Head of caudate nucleus (tissue), 42 donors: ENCODE measurements around the gene LDAH.

Experiments
- DNase-seq, 42 donors: peaks; one replicate each; pipeline versions ENCODE4 v3.0.0 to v3.0.0-alpha.2; 2020 to 2021; ENCODE audit warnings: mixed read lengths in 7 of 42
- intact Hi-C: fragments of 100-400 bp; cut with DNase I; formaldehyde crosslinking; loops from one replicate; pipeline ENCODE4 v1.15.0; 2022

LDAH gene

DNA sequence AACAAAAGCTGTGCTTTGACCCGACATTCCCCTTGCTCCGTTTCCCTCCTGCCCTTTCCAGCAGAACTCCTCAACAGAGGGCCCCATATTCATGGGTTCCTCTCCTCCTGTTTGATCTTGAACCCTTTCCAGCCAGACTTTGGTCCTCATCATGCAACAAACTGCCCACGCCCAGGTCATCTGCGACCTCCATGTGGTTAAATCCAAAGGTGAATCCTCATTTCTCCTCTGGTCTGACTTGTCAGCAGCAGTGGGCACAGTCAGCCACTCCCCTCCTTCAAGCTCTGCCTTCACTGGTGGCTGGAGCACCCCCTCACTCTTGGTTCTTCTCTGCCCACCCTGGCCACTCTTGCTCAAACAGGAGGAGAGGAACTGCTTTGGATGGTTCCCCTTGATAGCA, 174.7 kb downstream of the LDAH start:
- intact Hi-C loops, result loop anchor here (10.0 kb wide), 1 partner anchor 293 kb away; the partner anchor contains the start of gene PUM2
- DNase-seq, result no peak

- intact Hi-C loops, result loop anchor here (10.0 kb wide), 1 partner anchor 293 kb away; the partner anchor contains the start of gene PUM2
- DNase-seq, result no peak
Measured at GRCh38 chr2:20647738-20648137, 175.2 kb downstream of the LDAH start.

GRCh38 chr2:20647211-20647610, 175.7 kb downstream of the LDAH start:
- DNase-seq, result no peak
- intact Hi-C loops, result loop anchor here (10.0 kb wide), 1 partner anchor 292 kb away; the partner anchor contains the start of gene PUM2

DNA sequence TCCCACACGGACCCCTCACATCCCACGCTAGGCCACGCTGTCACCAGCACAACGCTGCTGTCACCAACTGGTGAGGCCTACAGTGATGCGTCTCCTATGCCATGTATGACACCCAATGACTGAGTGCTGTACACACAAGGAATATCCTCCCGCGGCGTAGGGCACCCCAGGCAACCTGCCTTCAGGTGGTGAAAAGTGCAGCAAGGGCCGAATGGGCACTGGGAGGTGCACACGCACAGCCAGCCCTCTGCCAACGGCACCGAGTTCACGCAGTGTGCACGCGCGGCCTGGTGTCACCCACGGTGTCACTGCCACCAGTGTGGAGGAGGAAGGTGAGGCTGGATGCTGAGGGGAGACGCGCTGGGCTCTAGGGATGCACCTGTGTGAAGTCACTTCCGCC, 176.5 kb downstream of the LDAH start:
- peak in 5 of 42 donors; percentile 26 to 50 (median 43) for DNase-seq
- intact Hi-C loops, result loop anchor here (10.0 kb wide), 1 partner anchor 292 kb away; the partner anchor contains the start of gene PUM2

GRCh38 chr2:20645761-20646160, 177.1 kb downstream of the LDAH start:
- intact Hi-C loops, result loop anchor here (10.0 kb wide), 1 partner anchor 291 kb away; the partner anchor contains the start of gene PUM2
- DNase-seq, result no peak

- DNase-seq, result no peak
- intact Hi-C loops, result loop anchor here (10.0 kb wide), 1 partner anchor 290 kb away; the partner anchor contains the start of gene PUM2
Measured at GRCh38 chr2:20645301-20645701, 177.6 kb downstream of the LDAH start.

DNA sequence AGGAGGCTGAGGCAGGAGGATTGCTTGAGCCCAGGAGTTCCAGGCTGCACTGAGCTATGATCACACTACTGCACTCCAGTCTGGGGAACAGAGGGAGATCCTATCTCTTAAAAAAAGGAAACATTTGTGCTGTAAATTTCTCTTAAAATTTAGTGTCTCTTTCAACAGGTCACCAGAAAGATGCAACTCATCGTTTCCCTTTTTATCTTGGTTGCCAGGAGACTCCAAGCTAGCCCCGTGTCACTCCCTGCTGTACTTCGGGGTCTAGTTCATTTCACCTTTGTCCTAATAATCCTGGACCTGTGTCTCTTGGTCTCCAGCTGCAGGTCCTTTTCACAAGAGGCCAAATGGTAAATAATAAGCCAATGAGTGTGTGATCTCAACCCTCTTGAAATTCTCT, 179.1 kb downstream of the LDAH start:
- intact Hi-C loops, result loop anchor here (2.0 to 10.0 kb wide), 2 partner anchors 199 to 289 kb away; partner anchors contain the start of gene PUM2
- DNase-seq, result no peak

- DNase-seq, result peak in 26 of 42 donors; percentile 30 to 78 (median 58)
Measured at GRCh38 chr2:20643060-20643459, 179.8 kb downstream of the LDAH start.

DNA sequence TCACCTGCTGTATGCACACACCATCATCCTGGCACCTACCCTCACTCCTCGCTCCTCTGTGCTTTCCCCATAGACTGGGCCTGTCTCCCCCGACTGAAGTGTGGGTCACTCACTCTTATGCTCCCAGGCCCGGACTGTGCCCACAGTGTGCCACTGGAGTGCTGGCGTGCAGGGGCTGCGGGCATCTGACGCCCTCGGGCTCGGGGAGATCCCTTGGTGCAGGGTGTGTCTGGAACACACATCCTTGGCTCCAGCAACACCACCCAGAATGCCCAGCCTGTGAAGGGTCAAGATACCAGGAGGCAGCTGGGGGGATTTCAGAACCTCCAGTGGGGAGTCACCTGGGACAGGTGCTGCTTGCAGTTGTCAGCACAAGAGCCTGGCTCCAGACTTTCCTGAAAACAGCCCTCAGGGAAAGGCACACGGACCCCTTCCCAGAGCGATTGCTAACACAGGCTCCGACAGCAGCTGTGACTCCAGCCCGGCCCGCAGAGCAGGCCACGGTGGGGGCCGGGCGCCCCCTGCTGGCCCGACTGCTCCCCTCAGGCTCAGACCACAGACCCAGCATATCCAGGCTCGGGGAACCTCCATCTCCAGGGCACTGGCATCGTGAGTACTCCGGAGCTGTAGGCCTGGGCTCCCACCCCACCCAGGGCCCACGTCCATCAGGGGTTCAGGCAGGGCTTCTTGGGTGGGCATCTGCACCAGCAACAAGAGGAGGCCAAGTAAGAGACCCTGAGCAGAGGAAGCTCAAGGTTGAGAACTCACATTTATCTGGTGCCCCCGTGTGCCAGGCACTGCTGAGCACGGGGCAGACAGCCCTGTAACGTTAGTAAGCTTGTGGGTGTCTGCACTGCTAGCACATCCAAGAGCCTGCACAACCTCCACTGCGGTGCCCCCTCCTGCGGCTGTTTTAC, 180.6 kb downstream of the LDAH start:
- peak; percentile 66 to 93 (median 85) for DNase-seq
- intact Hi-C loops, result loop anchor here (2.0 to 10.0 kb wide), 2 partner anchors 198 to 288 kb away; partner anchors contain the start of gene PUM2

More at GRCh38 chr2:20643060-20643459, 179.8 kb downstream of the LDAH start:
- intact Hi-C loops, result loop anchor here (2.0 to 10.0 kb wide), 2 partner anchors 198 to 288 kb away; partner anchors contain the start of gene PUM2

- intact Hi-C loops, result loop anchor here (10.0 kb wide), 1 partner anchor 287 kb away; the partner anchor contains the start of gene PUM2
- DNase-seq, result peak in 4 of 42 donors; percentile 36 to 65 (median 47)
Measured at GRCh38 chr2:20641123-20641985, 181.5 kb downstream of the LDAH start.

DNA sequence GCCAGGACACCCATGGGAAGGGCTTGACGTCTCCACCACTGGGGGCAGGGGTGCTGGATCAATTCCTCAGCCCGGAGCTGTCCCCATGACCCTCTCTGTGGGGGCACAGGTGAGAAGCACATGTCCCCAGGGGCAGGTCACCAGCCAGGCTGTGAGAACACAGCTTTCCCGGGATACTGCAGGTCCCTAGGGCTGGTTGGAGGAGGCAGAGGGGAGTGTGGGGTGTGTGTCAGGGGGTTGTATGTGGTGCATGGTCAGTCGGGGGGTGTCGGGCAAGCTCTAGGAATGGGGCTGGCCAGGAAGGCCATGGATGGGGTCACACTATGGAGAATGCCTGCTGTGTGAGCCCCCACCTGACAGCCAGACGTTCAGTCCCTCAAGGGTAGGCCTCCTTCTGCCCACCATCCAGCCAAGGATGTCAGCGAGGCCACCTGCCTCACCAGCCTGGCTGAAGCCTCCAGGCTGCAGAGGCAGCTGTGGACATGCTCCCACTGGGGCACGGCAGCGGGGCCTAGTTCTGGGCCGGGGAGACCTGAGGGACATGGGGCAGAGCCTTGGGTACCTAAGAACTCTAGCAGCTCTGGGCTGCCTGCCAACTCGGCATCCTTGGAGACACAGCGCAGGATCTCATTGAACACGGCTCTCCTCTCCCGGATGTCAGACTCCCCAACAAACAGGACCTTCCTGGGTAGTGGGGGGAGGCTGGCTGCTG, 182.3 kb downstream of the LDAH start:
- intact Hi-C loops, result loop anchor here (10.0 kb wide), 1 partner anchor 286 kb away; the partner anchor contains the start of gene PUM2
- DNase-seq, result peak in 11 of 42 donors; percentile 35 to 66 (median 59)

GRCh38 chr2:20638646-20639430, 184.1 kb downstream of the LDAH start:
- intact Hi-C loops, result loop anchor here (10.0 kb wide), 1 partner anchor 124 kb away; no protein-coding TSS in a partner anchor
- DNase-seq, result no peak

DNA sequence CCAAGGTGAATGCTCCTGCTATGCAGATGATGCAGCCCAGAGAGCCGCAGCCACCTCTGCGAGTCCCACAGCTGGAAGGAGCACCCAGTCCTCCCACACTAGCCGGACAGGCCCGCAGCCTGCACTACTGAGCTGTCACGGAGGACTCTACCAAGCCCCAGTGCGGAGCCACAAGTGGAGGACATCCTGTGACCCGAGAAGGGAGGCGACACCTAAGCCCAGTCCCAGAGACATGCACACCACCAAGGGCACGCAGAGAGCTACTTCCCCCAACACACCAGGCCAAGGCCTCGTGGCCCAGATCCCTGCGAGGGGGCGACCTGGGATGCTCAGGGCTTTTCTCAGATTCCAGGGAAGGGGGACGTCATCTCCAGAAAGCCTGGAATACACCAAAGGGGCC, 184.9 kb downstream of the LDAH start:
- intact Hi-C loops, result loop anchor here (10.0 kb wide), 1 partner anchor 123 kb away; no protein-coding TSS in a partner anchor
- no peak for DNase-seq

GRCh38 chr2:20637147-20637546, 185.8 kb downstream of the LDAH start:
- peak in 1 of 42 donors; percentile 29 for DNase-seq
- intact Hi-C loops, result loop anchor here (10.0 kb wide), 1 partner anchor 122 kb away; no protein-coding TSS in a partner anchor

DNA sequence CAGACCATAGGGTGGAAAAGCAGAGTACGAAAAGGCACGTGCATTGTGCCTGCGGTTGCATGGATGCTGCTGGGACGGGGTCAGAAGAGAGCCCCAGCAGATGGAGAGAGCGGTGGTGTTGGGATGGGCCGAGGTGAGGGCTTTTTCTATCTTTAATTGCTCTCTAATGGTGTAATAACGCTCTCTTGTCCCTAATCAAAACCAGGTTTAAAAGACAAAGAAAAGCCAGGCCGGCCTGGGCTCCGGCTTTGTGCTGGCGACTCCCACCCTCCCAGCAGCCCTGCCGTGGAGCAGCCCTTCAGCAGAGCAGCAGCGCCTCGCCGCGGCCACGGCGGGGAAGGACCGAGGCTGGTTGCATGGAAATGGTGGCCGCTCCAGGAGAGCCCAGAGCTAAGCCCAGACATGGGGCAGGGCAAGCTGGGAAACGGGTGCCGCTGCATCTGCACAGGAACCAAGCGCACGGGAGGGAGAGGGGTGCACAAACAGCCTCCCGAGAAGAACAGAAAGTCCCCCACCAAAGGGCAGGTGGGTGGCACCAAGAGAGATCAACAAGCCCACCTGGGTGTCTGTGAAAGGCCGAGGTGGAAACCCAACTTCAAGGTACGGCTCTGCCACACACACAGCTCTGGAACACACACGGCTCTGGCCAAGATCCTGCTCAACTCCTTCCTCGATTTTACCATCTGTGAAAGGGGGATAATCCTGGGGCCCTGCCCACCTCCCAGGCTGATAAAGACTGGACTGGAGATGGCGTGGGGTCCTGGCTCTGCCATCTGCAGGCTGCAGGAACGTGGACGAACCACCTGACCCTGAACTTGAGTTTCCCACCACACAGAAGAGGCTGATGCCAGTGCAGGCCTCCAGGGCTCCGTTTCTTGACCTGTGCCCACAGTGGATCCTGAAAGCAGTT, 187.0 kb downstream of the LDAH start:
- peak; percentile 79 to 96 (median 91) for DNase-seq
- intact Hi-C loops, result loop anchor here (2.0 to 10.0 kb wide), 2 partner anchors 121 to 189 kb away; partner anchors contain the start of gene RHOB

- intact Hi-C loops, result loop anchor here (2.0 to 10.0 kb wide), 2 partner anchors 120 to 188 kb away; partner anchors contain the start of gene RHOB
- peak in 1 of 42 donors; percentile 3 for DNase-seq
Measured at GRCh38 chr2:20635113-20635510, 187.8 kb downstream of the LDAH start.
